Hindlimb muscle (tissue), 1 donor: ENCODE results near the gene CFAP20DC. TPM values are rescaled to one million over a fixed set of nuclear protein-coding genes. Genes with fewer than 3 reads are reported as not detected.
"Not testable (repeated sequence)": the region's sequence is repeated elsewhere in the genome, so short reads cannot be mapped to it uniquely, and the experiment has no call there.

Experiments
- DNase-seq: peaks from one replicate; pipeline ENCODE4 v3.0.0-alpha.2; 2013
- polyA plus RNA-seq: library from polyadenylated mRNA; unstranded; fragments of 120-200 nt; gene quantifications from one replicate; pipeline ENCODE4 v1.2.1, GENCODE V29; 2013; ENCODE audit not compliant: insufficient read length

The CFAP20DC gene
- polyA plus RNA-seq, 1 donor = 1.2 TPM

GRCh38 chr3:59017617-59017984, 32.2 kb downstream of the CFAP20DC start:
- DNase-seq = no peak

GRCh38 chr3:59016930-59017616, 32.8 kb downstream of the CFAP20DC start:
- no peak for DNase-seq

GRCh38 chr3:59013611-59014010, 36.2 kb downstream of the CFAP20DC start:
- no peak for DNase-seq

GRCh38 chr3:59006634-59007517, 42.9 kb downstream of the CFAP20DC start:
- no peak for DNase-seq

- no peak for DNase-seq
Measured at GRCh38 chr3:59001675-59002074, 48.1 kb downstream of the CFAP20DC start.

GRCh38 chr3:58999774-59000160, 50.1 kb downstream of the CFAP20DC start:
- no peak for DNase-seq

- DNase-seq = no peak
Measured at GRCh38 chr3:58999134-58999773, 50.6 kb downstream of the CFAP20DC start.

- no peak for DNase-seq
Measured at GRCh38 chr3:58998476-58999117, 51.2 kb downstream of the CFAP20DC start.

GRCh38 chr3:58996730-58997129, 53.1 kb downstream of the CFAP20DC start:
- no peak for DNase-seq

GRCh38 chr3:58994746-58995330, 55.0 kb downstream of the CFAP20DC start:
- peak; percentile 65 for DNase-seq

GRCh38 chr3:58993547-58993946, 56.3 kb downstream of the CFAP20DC start:
- DNase-seq = no peak

GRCh38 chr3:58991623-58992022, 58.2 kb downstream of the CFAP20DC start:
- DNase-seq = no peak

- no peak for DNase-seq
Measured at GRCh38 chr3:58991026-58991425, 58.8 kb downstream of the CFAP20DC start.

- DNase-seq = no peak
Measured at GRCh38 chr3:58989955-58990354, 59.9 kb downstream of the CFAP20DC start.

- no peak for DNase-seq
Measured at GRCh38 chr3:58989163-58989562, 60.7 kb downstream of the CFAP20DC start.

GRCh38 chr3:58988041-58988440, 61.8 kb downstream of the CFAP20DC start:
- no peak for DNase-seq

GRCh38 chr3:58986654-58987053, 63.2 kb downstream of the CFAP20DC start:
- no peak for DNase-seq

- DNase-seq = no peak
Measured at GRCh38 chr3:58979840-58980239, 70.0 kb downstream of the CFAP20DC start.

- no peak for DNase-seq
Measured at GRCh38 chr3:58973796-58974195, 76.0 kb downstream of the CFAP20DC start.

- DNase-seq = not testable (repeated sequence)
Measured at GRCh38 chr3:58967866-58968265, 82.0 kb downstream of the CFAP20DC start.

GRCh38 chr3:58965865-58966264, 84.0 kb downstream of the CFAP20DC start:
- peak; percentile 18 for DNase-seq

GRCh38 chr3:58963928-58964503, 85.8 kb downstream of the CFAP20DC start:
- no peak for DNase-seq
